IPS DF 19.7 (cell line): ENCODE data around the gene ABCA2.

ENCODE experiments used
- DNase-seq: peaks from one replicate; pipeline ENCODE4 v3.0.0-alpha.2; 2013; ENCODE audit warnings: low read depth, low spot score

ABCA2 gene

GRCh38 chr9:137030006-137030405 is 2.0 kb upstream of the ABCA2 start:
- DNase-seq: no peak

GRCh38 chr9:137029058-137029936 is 1.3 kb upstream of the ABCA2 start:
- no peak for DNase-seq

- DNase-seq: no peak
Measured at GRCh38 chr9:137028263-137029057, 423 bp upstream of the ABCA2 start.

- no peak for DNase-seq
Measured at GRCh38 chr9:137026828-137027227, 1.2 kb downstream of the ABCA2 start.

GRCh38 chr9:137026384-137026783 is 1.7 kb downstream of the ABCA2 start:
- DNase-seq: no peak

- DNase-seq: no peak
Measured at GRCh38 chr9:137025517-137025966, 2.5 kb downstream of the ABCA2 start.

GRCh38 chr9:137023583-137023991 is 4.5 kb downstream of the ABCA2 start:
- DNase-seq: no peak

GRCh38 chr9:137023157-137023556 is 4.9 kb downstream of the ABCA2 start:
- DNase-seq: no peak

- no peak for DNase-seq
Measured at GRCh38 chr9:137022662-137023008, 5.4 kb downstream of the ABCA2 start.

- DNase-seq: peak; percentile 70
Measured at GRCh38 chr9:137021979-137022661, 5.9 kb downstream of the ABCA2 start.

GRCh38 chr9:137021568-137021978 is 6.5 kb downstream of the ABCA2 start:
- DNase-seq: no peak

- no peak for DNase-seq
Measured at GRCh38 chr9:137020771-137021567, 7.1 kb downstream of the ABCA2 start.

GRCh38 chr9:137019891-137020683 is 8.0 kb downstream of the ABCA2 start:
- DNase-seq: no peak

- DNase-seq: no peak
Measured at GRCh38 chr9:137018761-137019559, 9.1 kb downstream of the ABCA2 start.

- no peak for DNase-seq
Measured at GRCh38 chr9:137017791-137018497, 10.1 kb downstream of the ABCA2 start.

- DNase-seq: no peak
Measured at GRCh38 chr9:137017071-137017470, 11.0 kb downstream of the ABCA2 start.

GRCh38 chr9:137016436-137016835 is 11.6 kb downstream of the ABCA2 start:
- no peak for DNase-seq

GRCh38 chr9:137015976-137016375 is 12.1 kb downstream of the ABCA2 start:
- DNase-seq: no peak

- DNase-seq: no peak
Measured at GRCh38 chr9:137015540-137015930, 12.5 kb downstream of the ABCA2 start.
